HL-60 (cell line): ENCODE data around the gene SLC17A9.

Experiments used
- POLR2AphosphoS5 ChIP-seq: IDR thresholded peaks from 2 replicates; pipeline ENCODE4 v1.6.1; 2012; ENCODE audit warnings: low read depth
- TF ChIP-seq, protein P1 (sequence below): IDR thresholded peaks from one replicate; pipeline ENCODE4 v1.5.1; 2011; ENCODE audit warnings: low read length, control low read depth, inconsistent platforms; ENCODE audit not compliant: insufficient read depth
- TF ChIP-seq, protein P2 (sequence below): IDR thresholded peaks from 2 replicates; pipeline ENCODE4 v1.6.1; 2012; ENCODE audit warnings: low read depth; ENCODE audit not compliant: insufficient replicate concordance

DNA sequence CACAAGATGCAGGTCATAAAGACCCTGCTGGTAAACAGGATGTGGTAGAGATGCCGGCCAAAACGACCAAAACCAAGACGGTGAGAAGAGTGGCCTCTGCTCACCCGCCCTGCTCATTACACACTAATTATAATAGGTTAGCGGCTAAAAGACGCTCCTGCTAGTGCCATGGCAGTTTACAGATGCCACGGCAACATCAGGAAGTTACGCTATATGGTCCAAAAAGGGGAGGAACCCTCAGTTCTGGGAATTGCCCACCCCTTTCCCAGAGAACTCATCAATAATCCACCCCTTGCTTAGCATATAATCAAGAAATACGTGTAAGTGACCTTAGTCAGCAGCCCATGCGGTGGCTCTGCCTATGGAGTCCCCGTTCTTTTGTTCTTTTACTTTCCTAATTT, 36.7 kb downstream of the SLC17A9 start:
- TF ChIP-seq, protein P1, sequence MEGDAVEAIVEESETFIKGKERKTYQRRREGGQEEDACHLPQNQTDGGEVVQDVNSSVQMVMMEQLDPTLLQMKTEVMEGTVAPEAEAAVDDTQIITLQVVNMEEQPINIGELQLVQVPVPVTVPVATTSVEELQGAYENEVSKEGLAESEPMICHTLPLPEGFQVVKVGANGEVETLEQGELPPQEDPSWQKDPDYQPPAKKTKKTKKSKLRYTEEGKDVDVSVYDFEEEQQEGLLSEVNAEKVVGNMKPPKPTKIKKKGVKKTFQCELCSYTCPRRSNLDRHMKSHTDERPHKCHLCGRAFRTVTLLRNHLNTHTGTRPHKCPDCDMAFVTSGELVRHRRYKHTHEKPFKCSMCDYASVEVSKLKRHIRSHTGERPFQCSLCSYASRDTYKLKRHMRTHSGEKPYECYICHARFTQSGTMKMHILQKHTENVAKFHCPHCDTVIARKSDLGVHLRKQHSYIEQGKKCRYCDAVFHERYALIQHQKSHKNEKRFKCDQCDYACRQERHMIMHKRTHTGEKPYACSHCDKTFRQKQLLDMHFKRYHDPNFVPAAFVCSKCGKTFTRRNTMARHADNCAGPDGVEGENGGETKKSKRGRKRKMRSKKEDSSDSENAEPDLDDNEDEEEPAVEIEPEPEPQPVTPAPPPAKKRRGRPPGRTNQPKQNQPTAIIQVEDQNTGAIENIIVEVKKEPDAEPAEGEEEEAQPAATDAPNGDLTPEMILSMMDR = no peak
- TF ChIP-seq, protein P2, sequence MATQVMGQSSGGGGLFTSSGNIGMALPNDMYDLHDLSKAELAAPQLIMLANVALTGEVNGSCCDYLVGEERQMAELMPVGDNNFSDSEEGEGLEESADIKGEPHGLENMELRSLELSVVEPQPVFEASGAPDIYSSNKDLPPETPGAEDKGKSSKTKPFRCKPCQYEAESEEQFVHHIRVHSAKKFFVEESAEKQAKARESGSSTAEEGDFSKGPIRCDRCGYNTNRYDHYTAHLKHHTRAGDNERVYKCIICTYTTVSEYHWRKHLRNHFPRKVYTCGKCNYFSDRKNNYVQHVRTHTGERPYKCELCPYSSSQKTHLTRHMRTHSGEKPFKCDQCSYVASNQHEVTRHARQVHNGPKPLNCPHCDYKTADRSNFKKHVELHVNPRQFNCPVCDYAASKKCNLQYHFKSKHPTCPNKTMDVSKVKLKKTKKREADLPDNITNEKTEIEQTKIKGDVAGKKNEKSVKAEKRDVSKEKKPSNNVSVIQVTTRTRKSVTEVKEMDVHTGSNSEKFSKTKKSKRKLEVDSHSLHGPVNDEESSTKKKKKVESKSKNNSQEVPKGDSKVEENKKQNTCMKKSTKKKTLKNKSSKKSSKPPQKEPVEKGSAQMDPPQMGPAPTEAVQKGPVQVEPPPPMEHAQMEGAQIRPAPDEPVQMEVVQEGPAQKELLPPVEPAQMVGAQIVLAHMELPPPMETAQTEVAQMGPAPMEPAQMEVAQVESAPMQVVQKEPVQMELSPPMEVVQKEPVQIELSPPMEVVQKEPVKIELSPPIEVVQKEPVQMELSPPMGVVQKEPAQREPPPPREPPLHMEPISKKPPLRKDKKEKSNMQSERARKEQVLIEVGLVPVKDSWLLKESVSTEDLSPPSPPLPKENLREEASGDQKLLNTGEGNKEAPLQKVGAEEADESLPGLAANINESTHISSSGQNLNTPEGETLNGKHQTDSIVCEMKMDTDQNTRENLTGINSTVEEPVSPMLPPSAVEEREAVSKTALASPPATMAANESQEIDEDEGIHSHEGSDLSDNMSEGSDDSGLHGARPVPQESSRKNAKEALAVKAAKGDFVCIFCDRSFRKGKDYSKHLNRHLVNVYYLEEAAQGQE = no peak
- no peak for TF ChIP-seq POLR2AphosphoS5
